Cardiac fibroblast (primary cell): ENCODE data around the gene CBY1.
A peak's percentile ranks its signal among the peaks of the same experiment; 100 is the strongest.

Source experiments
- DNase-seq, 2 donors: peaks; one replicate each; pipeline versions ENCODE4 v3.0.0 to v3.0.0-alpha.2; 2010; ENCODE audit warnings: low read depth in 2 of 2
- H3K4me3 ChIP-seq, 2 donors: replicated peaks in 1 of 2; 1 replicate in 1 of 2; 2 replicates in 1 of 2; pipeline ENCODE4 v1.5.1; 2011; ENCODE audit warnings: low read depth in 2 of 2, low read length in 2 of 2, mild to moderate bottlenecking in 2 of 2, moderate library complexity in 1 of 2
- TF ChIP-seq, protein P1 (sequence below): IDR thresholded peaks from one replicate; pipeline ENCODE4 v1.5.1; 2011; ENCODE audit warnings: low read depth, mild to moderate bottlenecking, low read length, inconsistent platforms

The CBY1 gene

DNA sequence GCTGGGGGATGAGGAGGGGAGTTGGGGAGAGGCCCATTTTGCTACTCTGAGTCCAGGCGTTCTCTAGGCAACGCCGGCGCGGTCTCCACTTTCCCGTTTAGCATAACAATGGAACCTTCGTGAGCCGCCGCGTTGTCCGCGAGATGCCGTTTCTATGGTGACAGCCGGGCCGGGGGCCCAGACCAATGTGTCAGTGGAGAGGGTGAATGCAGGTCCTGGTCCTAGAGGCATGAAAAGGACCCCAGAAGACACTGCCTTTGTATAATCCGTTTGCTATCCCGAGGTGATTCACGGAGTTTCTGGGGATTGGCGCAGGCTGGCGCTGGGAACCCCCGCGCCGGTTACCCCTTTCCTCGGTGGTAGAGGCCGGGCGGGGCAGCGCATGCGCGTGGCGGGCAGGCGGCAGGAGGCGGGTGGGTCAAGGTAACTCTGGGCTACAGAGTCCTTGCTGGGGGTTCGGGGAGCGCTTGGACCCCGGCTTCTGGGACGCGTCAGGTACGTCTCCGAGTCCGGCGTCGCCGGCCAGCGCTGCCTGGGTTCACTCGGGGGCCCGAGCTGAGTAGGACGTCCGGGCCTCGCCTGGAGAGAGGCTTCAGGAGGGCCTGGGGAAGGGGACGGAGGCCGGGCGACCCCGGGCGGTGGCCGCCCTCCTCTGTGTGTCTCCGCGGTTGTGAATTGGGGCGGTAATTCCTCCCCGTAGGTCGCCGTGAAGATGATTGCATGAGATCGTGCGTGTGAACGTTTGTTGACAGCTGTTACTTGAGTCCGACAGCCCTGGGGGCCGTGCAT is at the start of gene CBY1, which contains the start of gene FAM227A:
Gene CBY1 (plus strand): TSS at position 383 of the 789 bp plus-strand sequence. CDS start 11,417 bp downstream, outside the sequence.
Gene FAM227A (minus strand): TSS at position 137 of the 789 bp plus-strand sequence. CDS start 6,224 bp downstream, outside the sequence.
- H3K4me3 ChIP-seq, result peak within 1 kb of the TSS; percentile 84 to 92
- peak; percentile 91 for DNase-seq
- TF ChIP-seq, protein P1, sequence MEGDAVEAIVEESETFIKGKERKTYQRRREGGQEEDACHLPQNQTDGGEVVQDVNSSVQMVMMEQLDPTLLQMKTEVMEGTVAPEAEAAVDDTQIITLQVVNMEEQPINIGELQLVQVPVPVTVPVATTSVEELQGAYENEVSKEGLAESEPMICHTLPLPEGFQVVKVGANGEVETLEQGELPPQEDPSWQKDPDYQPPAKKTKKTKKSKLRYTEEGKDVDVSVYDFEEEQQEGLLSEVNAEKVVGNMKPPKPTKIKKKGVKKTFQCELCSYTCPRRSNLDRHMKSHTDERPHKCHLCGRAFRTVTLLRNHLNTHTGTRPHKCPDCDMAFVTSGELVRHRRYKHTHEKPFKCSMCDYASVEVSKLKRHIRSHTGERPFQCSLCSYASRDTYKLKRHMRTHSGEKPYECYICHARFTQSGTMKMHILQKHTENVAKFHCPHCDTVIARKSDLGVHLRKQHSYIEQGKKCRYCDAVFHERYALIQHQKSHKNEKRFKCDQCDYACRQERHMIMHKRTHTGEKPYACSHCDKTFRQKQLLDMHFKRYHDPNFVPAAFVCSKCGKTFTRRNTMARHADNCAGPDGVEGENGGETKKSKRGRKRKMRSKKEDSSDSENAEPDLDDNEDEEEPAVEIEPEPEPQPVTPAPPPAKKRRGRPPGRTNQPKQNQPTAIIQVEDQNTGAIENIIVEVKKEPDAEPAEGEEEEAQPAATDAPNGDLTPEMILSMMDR, result no peak

DNA sequence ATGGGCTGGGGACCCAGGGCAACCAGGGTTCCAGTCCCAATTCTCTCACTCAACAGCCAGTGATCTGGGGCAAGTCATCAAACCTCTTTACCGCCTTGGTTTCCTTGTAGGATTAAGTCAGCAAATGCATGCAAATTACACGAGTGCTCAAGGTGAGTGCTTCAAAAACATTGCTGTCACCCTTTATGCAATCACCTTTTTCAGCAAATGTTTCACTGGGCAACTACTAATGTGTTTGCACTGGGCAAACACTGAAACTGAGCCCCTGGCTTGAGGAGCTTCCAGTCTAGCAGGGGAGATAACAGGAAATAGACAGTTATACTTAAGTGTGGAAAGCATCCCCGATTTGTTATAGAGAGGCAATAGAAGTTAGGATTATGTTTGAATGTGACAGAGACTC is 48.8 kb upstream of the CBY1 start:
- no peak overlapping the region for H3K4me3 ChIP-seq
- TF ChIP-seq, protein P1, result no peak
- no peak for DNase-seq

DNA sequence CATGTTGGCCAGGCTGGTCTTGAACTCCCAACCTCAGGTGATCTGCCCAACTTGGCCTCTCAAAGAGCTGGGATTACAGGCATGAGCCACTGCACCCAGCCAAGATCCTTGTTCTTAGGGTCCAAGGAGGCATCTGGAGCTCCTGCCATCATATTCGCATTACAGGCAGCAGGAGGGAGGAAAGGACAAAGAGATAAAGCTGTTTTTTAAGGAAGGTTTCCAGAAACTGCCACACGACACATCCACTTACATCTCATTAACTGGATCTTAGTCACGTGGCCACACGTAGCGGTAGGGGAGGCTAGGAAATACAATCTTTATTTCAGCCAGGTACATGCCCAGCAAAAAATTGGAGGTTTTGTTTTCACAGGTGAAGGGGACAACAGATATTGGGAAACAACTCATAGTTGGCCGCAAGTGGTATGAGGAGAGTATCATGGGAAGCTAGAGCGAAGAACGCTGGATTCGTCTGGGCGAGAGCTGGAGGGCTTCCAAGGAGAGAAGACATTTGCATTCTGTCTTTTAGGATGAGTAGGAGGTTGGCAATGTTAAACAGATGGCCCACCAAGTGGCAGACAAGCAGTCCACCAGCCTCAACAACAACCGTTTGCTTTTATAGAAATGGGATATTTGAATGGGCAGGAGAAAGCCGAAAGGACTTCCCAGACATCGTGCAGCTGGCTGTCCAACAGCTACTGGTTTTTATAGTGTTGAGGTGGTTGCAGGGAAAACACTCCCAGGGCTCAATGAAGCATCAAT is 47.3 kb upstream of the CBY1 start:
- H3K4me3 ChIP-seq, result no peak overlapping the region
- DNase-seq, result no peak
- TF ChIP-seq, protein P1, result no peak

DNA sequence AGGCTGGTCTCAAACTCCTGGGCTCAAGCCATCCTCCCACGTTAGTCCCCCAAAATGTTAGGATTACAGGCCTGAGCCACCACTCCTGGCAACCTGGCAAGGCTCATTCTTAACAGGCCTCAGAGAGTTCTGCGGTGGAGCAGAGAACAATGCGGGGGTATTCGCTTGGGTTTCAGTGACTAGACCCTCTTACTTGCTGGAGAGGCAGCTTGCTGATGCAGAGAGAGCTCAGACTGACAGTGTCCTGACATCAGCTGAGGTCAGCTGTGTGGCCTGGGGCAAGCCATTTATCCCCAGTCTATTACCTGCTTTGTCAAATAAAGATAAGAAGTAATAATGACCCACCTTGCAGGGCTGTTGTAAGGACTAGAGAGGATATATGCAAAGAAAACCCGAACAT is 46.2 kb upstream of the CBY1 start:
- no peak for DNase-seq
- H3K4me3 ChIP-seq, result no peak overlapping the region
- TF ChIP-seq, protein P1, result no peak

DNA sequence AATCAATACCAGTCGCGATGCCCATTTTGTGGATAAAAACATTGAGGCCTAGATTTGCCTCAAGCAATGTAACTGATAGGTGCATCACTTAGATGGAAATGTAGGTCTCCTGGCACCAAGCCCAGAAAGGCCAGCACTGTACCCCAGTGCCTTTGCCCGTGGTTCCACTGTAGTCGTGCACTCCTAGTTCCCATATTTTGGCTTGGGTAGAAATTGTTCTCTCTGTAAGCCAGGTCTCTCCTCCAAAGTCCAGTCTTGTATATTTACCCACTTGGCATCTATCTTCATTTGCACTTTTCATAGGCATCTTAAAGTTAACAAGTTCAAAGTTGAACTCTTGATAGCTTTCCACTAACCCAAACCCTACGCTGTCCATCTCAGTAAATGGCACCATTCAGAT is 44.9 kb upstream of the CBY1 start:
- DNase-seq, result no peak
- TF ChIP-seq, protein P1, result no peak
- no peak overlapping the region for H3K4me3 ChIP-seq

DNA sequence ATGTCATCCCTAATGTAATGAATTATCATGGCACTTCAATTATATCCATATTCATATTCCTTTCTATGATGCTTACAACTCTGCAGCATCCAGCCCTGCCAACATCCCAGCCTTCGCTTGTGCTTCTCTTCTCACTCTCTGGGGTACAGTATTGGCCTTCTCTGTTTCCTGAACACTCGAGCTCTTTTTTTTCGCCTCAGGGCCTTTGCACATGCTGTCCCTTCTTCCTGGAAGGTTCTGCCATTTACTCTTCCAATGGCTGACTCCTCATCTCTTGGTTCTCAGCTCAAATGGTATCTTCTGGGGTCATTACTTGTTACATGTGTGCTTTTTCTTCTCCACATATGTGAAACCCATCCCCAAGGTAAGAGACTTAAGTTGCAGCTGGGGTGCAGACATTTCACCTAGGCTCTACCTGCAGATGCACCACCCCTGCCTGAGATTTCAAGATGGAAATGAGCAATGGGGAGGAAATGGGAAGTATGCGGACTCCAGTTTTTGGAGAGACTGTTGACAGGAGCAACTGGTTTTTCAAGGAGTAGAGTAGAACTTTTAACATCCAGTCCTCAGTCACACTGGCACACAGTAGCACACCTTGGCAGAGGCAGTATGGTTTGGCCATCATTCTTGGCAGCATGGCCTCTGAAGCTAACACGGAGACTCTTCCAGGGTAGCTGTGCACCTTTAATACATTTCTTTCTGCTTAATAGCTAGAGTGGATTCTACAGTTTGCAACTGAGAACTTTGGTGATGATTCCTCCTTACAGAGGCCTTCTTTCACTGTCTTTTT is 44.0 kb upstream of the CBY1 start:
- no peak for DNase-seq
- TF ChIP-seq, protein P1, result no peak
- no peak overlapping the region for H3K4me3 ChIP-seq
